ENCODE data around the gene FAF1.
"Not testable (repeated sequence)": the region's sequence is repeated elsewhere in the genome, so short reads cannot be mapped to it uniquely, and the experiment has no call there.

Gene FAF1

DNA sequence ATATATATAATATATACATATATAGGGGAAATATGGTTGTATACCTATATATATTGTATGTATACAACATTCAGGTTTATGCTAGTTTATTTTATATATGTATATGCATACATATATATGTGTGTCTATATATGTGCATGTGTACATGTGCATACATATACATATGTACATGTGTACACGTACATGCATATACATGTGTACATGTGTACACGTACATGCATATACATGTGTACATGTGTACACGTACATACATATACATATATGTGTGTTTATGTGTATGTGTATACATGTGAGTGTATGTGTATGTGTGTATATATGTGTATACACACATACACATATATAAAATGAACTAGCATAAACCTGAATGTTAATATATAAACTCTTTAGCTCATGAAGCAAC, 220.9 kb downstream of the FAF1 start:
- TF ChIP-seq GATA1 (IDR thresholded peaks at IDR 0.05; ENCODE audit: low read depth, low read length): no peak
- TF ChIP-seq POLR2A (IDR thresholded peaks at IDR 0.05; ENCODE audit: low read length): no peak
- no peak for DNase-seq

DNA sequence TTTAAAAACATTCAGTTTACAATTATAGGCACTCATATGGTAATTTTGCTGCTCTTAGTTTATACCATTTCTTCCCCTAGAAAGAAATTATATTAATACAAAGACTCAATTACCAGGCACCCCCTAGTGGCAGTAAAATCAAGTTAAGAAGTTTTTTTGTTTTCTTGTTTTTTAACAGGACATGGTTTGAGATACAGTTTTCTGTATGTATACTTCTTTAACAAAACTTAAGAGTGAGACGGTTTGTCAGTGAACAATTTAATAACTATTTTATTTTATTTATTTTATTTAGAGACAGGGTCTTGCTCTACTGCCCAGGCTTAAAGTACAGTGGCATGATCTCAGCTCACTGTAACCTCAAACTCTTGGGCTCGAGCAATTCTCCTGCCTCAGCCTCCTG, 224.6 kb downstream of the FAF1 start:
- peak; percentile 31 to 52 for DNase-seq
- TF ChIP-seq POLR2A (IDR thresholded peaks at IDR 0.05; ENCODE audit: low read length): no peak
- no peak for TF ChIP-seq GATA1 (IDR thresholded peaks at IDR 0.05; ENCODE audit: low read depth, low read length)

DNA sequence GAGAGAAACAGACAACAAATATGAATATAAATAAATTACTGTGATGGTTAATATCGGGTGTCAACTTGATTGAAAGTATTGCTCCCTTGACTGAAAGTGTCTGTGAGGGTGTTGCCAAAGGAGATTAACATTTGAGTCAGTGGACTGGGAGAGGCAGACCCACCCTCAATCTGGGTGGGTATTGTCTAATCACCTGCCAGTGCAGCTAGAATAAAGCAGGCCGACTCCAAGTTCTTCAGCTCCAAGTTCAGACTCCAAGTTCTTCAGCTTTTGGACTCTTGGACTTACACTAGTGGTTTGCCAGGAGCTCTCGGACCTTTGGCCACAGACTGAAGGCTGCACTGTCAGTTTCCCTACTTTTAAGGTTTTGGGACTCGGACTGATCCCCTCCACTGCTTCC, 232.5 kb downstream of the FAF1 start:
- DNase-seq: not testable (repeated sequence)

DNA sequence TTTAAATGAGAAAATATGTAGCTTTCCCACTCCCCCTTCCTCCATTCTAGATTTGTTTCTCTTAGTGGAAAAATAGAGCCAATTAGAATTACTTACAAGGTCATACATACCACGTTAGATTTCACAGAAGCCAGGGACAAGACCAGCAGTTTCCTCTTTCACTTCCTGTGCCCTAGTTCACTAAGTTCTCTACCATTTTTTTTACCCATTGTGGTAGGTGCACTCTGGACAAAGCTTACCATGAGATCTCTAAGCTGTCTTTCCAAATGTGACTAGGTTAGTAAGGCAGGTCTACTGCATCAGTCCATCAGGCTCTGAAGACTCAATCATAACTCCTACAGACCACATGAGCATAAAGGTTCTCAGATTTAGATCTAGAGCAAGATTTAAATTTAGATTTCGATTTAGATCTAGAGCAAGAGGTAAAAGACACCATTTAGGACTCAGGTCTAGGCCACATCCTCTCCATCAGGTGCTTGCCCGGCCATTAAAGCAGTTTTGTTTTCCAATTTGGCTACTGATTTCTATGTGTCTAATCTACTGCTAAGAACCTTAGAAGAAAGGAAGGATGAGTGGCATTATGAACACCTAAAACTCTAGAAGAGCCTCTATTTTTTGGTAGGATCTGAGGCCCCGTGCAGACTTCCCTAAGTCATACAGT, 235.3 kb downstream of the FAF1 start:
- no peak for DNase-seq
- no peak for TF ChIP-seq GATA1 (IDR thresholded peaks at IDR 0.05; ENCODE audit: low read depth, low read length)
- no peak for TF ChIP-seq POLR2A (IDR thresholded peaks at IDR 0.05; ENCODE audit: low read length)

DNA sequence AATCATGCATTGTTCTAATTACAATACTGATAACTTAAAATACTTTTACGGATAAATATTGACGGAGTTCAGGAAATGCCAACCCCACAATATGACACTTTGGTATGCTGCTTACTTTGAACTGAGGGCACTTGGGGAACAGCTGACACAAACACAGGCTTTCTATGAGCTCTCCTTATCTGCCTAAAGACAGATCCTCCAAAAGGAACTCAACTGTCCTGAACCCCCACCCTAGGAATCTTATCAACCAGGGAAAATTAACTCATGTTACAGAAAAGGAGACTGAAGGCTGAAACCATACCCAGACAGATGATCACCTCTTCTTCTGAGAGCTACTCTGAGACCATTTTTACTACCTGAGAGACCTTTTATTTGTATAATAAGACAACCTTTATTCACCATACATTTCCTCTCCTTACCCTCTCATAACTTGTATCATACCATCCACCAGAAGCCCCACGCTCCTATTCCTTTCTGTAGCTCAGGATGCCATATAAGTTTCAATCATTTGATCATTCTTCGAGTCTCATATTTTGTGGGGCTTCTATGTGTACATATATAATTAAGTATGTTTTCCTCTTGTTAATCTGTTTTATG, 239.5 kb downstream of the FAF1 start:
- peak; percentile 47 to 81 for DNase-seq
- TF ChIP-seq GATA1 (IDR thresholded peaks at IDR 0.05; ENCODE audit: low read depth, low read length): no peak
- no peak for TF ChIP-seq POLR2A (IDR thresholded peaks at IDR 0.05; ENCODE audit: low read length)

DNA sequence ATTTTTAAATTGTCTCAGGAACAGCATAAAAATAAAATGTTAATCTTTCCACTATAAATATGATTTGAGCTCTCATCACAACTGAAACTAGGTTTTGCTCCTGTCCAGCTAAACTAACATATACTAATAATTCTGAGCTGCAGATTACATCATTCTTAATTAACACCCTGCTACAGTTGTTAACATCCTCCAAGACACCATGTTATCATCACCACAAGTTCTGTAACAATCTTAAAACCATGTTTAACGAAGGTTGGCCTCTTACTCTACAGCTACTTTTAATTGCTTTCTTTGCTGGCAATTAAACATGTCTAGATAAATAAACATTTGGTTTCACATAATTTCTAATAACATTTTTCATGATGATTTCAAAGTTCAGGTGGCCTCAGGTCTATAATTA, 240.9 kb downstream of the FAF1 start:
- DNase-seq: no peak
- TF ChIP-seq POLR2A (IDR thresholded peaks at IDR 0.05; ENCODE audit: low read length): no peak
- TF ChIP-seq GATA1 (IDR thresholded peaks at IDR 0.05; ENCODE audit: low read depth, low read length): no peak

DNA sequence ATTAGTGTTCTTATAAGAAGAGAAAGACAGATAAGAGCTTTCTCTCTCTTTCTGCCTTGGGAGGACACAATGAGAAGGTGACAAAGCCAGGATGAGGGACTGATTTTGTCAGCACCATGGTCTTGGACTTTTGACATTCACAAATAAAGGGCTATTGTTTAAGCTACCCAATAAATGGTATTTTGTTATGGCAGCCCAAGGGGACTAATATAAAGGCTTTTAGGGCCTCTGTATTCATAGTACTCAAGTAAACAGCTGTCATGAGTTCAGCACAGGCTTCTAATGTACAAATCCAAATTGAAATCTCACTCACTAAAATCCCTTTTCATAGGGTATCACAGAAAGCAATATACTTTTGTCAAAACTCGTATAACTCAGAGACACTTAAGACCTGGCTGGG, 242.7 kb downstream of the FAF1 start:
- no peak for DNase-seq
- no peak for TF ChIP-seq POLR2A (IDR thresholded peaks at IDR 0.05; ENCODE audit: low read length)
- TF ChIP-seq GATA1 (IDR thresholded peaks at IDR 0.05; ENCODE audit: low read depth, low read length): no peak

DNA sequence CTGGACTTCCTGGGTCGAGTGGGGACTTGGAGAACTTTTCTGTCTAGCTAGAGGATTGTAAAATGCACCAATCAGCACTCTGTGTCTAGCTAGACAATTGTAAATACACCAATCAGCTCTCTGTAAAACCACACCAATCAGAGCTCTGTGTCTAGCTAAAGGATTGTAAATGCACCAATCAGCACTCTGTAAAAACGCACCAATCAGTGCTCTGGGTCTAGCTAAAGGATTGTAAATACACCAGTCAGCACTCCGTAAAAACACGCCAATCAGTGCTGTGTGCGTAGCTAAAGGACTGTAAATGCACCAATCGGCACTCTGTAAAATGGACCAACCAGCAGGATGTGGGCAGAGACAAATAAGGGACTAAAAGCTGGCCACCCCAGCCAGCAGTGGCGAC, 243.6 kb downstream of the FAF1 start:
- peak in 1 of 2 experiments; percentile 4 for DNase-seq

DNA sequence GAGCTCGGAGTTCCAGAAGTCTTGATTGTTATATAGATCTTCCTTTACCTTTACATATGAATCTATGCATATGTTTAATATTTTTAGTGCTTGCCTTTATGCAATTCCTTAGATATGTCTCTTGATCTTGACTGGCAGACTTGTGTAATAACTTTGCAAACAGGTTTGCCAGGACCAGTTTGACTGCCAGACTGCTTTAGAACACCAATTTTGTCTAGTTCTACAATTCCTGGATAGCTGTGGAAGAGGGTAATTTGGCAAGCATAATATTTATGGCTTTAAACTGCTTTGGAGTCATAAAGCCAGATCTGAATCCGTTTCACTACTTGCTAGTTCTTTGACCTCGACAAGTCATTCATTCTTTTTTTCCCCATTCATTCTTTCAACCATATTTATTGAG, 250.0 kb downstream of the FAF1 start:
- DNase-seq: no peak
- TF ChIP-seq POLR2A (IDR thresholded peaks at IDR 0.05; ENCODE audit: low read length) (no peak), GATA1 (IDR thresholded peaks at IDR 0.05; ENCODE audit: low read depth, low read length) (no peak)

DNA sequence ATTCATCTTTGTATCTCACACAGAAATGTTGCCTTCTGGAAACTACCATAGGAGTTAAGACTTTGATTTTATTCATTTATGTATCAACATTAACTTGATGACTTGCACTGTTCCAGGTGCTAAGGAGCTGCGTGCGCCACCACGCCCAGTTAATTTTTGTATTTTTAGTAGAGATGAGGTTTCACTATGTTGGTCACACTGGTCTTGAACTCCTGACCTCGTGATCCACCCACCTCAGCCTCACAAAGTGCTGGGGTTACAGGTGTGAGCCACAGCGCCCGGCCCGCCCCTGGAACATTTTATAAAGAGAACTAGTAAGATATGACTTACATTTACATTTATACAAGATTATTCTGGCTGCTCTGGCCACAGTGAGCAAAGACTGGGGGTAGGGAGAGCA, 252.2 kb downstream of the FAF1 start:
- DNase-seq: no peak
- no peak for TF ChIP-seq GATA1 (IDR thresholded peaks at IDR 0.05; ENCODE audit: low read depth, low read length)
- no peak for TF ChIP-seq POLR2A (IDR thresholded peaks at IDR 0.05; ENCODE audit: low read length)

DNA sequence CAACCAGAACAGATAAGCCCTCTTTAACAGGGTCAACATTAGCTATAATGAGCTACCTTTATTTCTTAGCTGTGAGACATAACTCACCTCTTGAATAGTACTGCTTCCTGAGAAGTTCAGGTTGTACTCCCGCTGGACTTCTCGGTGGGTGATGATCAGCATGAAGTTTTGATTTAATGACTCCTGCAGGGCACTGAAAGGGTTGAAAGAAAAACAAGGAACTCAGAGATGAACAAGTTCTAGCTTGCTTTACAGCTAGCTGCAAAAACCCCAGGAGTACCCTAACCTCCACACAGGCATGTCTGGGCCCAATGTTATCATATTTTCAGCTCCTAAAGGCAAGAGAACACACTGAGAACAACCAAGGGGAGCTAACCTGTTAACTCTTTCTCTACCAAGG, 254.4 kb downstream of the FAF1 start:
- no peak for TF ChIP-seq GATA1 (IDR thresholded peaks at IDR 0.05; ENCODE audit: low read depth, low read length)
- no peak for TF ChIP-seq POLR2A (IDR thresholded peaks at IDR 0.05; ENCODE audit: low read length)
- no peak for DNase-seq

DNA sequence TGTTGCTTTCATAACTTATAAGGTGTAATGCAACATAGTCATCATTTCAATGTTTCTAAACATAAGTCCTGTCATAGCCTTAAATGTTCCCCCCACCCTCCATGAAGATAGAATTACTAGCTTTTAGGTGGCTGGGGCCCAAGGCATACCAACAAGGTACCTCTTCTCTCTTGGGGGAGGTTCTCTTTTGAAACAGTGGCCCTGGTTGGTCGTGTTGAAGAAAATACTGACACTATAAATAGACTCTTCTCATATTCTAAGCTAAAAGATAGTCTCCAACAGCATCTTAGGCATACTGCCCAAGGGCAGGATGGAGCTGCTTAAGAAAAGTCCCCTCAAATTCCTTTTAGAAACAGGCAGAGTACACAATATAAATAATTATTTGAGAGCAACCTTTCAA, 255.0 kb downstream of the FAF1 start:
- TF ChIP-seq GATA1 (IDR thresholded peaks at IDR 0.05; ENCODE audit: low read depth, low read length) (no peak), POLR2A (IDR thresholded peaks at IDR 0.05; ENCODE audit: low read length) (no peak)
- no peak for DNase-seq

DNA sequence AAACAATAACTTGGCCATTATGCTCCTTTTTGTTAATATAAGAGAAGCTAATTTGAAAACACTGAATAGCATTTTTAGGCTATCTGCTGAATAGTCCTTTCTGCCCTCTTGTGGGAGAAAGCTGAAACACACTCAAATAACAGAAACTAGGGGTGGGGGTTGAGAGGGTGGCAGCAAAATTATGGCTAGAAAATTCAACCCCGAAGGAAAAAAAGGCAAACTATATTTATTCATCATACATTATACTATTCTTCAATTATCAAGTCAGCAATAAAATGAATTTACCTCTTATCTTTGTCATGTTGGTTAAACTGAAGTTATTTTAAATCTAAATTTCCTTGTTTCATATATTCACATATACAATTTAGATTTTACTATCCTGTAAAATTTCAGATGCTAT, 255.9 kb downstream of the FAF1 start:
- TF ChIP-seq POLR2A (IDR thresholded peaks at IDR 0.05; ENCODE audit: low read length) (no peak), GATA1 (IDR thresholded peaks at IDR 0.05; ENCODE audit: low read depth, low read length) (no peak)
- peak; percentile 45 to 59 for DNase-seq

DNA sequence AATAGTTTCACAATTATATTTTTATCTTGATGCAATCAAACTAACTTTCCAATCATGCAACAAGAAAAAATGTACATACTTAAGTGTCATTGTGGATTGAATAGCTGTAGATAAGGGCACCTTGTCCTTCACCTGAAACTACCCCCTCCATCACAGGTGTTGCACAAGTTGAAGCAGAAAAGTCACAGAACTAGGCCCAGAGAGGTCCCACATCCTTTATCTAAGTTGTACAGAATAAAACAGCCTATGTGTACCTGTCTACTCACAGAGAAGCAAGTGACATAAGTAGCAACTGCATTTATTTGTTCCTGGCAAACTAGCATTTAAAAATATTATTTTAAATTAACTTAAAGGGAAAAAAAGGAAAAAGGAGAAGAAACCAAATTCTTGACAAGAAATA, 256.8 kb downstream of the FAF1 start:
- TF ChIP-seq GATA1 (IDR thresholded peaks at IDR 0.05; ENCODE audit: low read depth, low read length) (no peak), POLR2A (IDR thresholded peaks at IDR 0.05; ENCODE audit: low read length) (no peak)
- no peak for DNase-seq

DNA sequence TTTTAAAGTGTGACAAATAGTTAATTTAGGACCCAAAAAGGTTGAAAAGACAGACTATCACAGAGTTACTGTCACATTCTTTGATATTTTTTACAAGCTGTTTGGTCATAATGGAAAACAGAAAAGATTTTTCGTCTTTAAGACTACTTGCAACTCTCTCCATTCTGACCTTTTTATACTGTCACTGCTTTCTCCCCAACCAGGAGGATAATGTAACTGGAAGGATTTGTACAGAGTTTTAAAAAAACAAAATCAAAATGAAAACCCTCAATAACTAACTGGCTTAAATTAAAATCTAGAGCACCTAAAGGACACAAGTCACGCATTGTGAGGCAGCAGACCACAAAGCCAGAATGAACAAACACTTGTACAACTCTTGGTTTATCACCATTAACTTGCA, 257.7 kb downstream of the FAF1 start:
- TF ChIP-seq POLR2A (IDR thresholded peaks at IDR 0.05; ENCODE audit: low read length) (no peak), GATA1 (IDR thresholded peaks at IDR 0.05; ENCODE audit: low read depth, low read length) (no peak)
- DNase-seq: no peak
